Ascending aorta (tissue), 2 donors: ENCODE results near the gene PCDHA3. TPM values are rescaled to one million over a fixed set of nuclear protein-coding genes. Genes with fewer than 3 reads are reported as not detected.
"Not testable (repeated sequence)": the region's sequence is repeated elsewhere in the genome, so short reads cannot be mapped to it uniquely, and the experiment has no call there.

ENCODE experiments used
- DNase-seq, 2 donors: peaks; one replicate each; pipeline ENCODE4 v3.0.0-alpha.2; 2019; ENCODE audit warnings: low spot score in 2 of 2
- H3K27ac ChIP-seq, 2 donors: fragments of 200-600 bp; sonication (generic); one replicate each; pipeline ENCODE4 v1.5.1; 2016 to 2017; ENCODE audit warnings: mild to moderate bottlenecking in 1 of 2
- H3K27me3 ChIP-seq: fragments of 200-600 bp; sonication (generic); one replicate; pipeline ENCODE4 v1.5.1; 2017
- H3K36me3 ChIP-seq, 2 donors: fragments of 200-600 bp; sonication (generic); one replicate each; pipeline ENCODE4 v1.5.1; 2016
- H3K4me1 ChIP-seq, 2 donors: fragments of 200-600 bp; sonication (generic); one replicate each; pipeline ENCODE4 v1.5.1; 2016 to 2017; ENCODE audit warnings: mild to moderate bottlenecking in 1 of 2
- H3K4me3 ChIP-seq, 2 donors: fragments of 200-600 bp; sonication (generic); one replicate each; pipeline ENCODE4 v1.5.1; 2016 to 2017; ENCODE audit warnings: mild to moderate bottlenecking in 1 of 2
- H3K9me3 ChIP-seq, 2 donors: fragments of 200-600 bp; sonication (generic); one replicate each; pipeline ENCODE4 v1.5.1; 2016
- CTCF ChIP-seq, 3 experiments: fragments of 200-600 bp in 2 of 3; fragments of 450-650 bp in 1 of 3; sonication (generic) in 2 of 3; IDR thresholded peaks; one replicate each; pipeline ENCODE4 v1.5.1; 2016 to 2019; ENCODE audit warnings: antibody characterized with exemption in 3 of 3, mild to moderate bottlenecking in 1 of 3, moderate library complexity in 1 of 3
- intact Hi-C: fragments of 100-400 bp; cut with DNase I; formaldehyde crosslinking; loops from one replicate; pipeline ENCODE4 v1.15.1; 2023
- total RNA-seq: library from RNA; depleted of rRNA; stranded (reverse); fragments of >200 nt; gene quantifications from one replicate; pipeline ENCODE4 v1.1.0, GENCODE V29; 2016

PCDHA3 gene
- total RNA-seq, 1 donor from 2014 or later: not detected

DNA sequence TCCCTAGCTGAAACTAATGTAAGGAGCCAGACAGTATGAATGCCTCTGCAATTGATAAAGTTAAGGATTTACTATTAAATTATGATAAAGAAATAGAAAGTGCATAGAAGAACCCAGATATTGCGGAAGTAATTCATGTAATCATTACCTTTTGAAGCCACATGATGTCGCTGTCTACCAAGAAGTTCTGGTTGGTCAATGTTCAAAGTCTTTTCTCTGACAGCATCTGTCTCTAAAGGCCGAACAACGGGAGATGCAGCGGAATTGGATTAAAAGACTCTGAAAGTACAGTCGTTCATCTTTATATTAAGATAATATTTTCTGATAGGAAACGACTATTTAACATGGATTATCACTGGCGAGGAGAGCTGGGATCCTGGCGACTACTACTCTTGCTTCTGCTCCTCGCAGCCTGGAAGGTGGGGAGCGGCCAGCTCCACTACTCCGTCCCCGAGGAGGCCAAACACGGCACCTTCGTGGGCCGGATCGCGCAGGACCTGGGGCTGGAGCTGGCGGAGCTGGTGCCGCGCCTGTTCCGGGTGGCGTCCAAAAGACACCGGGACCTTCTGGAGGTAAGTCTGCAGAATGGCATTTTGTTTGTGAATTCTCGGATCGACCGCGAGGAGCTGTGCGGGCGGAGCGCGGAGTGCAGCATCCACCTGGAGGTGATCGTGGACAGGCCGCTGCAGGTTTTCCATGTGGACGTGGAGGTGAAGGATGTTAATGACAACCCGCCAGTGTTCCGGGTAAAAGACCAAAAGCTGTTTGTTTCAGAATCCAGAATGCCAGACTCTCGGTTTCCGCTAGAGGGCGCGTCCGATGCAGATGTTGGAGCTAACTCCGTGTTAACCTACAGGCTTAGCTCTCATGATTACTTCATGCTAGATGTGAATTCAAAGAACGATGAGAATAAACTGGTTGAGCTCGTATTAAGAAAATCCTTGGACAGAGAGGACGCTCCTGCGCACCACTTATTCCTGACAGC, 40.4 kb downstream of the PCDHA3 start, which contains the start of gene PCDHA8:
PCDHA8 (plus strand) TSS at position 210 of the 985 bp plus-strand sequence; CDS start at position 345, 135 bp downstream.
- Histone ChIP-seq H3K27me3 (no peaks in the 10 kb centered on the region), H3K36me3 (no peaks in the 10 kb centered on the region), H3K9me3 (peaks cover 8 to 63% of the 10 kb centered on the region in 2 donors), H3K27ac (no peak within 1 kb of the TSS), H3K4me1 (no peaks in the 10 kb centered on the region), H3K4me3 (no peak within 1 kb of the TSS)
- DNase-seq: no peak
- no peak for TF ChIP-seq CTCF (IDR thresholded peaks at IDR 0.05)
- intact Hi-C loops: no loop called here

DNA sequence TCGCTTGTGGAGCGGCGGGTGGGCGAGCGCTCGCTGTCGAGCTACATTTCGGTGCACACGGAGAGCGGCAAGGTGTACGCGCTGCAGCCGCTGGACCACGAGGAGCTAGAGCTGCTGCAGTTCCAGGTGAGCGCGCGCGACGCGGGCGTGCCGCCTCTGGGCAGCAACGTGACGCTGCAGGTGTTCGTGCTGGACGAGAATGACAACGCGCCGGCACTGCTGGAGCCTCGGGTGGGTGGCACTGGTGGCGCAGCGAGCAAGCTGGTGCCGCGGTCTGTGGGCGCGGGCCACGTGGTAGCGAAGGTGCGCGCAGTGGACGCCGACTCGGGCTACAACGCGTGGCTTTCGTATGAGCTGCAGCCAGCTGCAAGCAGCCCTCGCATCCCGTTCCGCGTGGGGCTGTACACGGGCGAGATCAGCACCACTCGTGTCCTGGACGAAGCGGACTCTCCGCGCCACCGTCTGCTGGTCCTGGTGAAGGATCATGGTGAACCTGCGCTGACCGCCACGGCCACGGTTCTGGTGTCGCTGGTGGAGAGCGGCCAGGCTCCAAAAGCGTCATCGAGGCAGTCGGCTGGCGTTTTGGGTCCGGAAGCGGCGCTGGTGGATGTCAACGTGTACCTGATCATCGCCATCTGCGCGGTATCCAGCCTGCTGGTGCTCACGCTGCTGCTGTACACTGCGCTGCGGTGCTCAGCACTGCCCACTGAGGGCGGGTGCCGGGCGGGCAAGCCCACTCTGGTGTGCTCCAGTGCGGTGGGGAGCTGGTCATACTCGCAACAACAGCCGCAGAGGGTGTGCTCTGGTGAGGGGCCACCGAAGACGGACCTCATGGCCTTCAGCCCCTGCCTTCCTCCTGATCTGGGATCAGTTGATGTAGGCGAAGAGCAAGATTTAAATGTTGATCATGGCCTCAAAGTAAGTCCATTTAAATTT, 42.2 kb downstream of the PCDHA3 start:
- no peak for TF ChIP-seq CTCF (IDR thresholded peaks at IDR 0.05)
- no peaks in the 10 kb centered on the region for H3K27me3 ChIP-seq
- no peaks in the 10 kb centered on the region for H3K36me3 ChIP-seq
- H3K4me1 ChIP-seq: no peaks in the 10 kb centered on the region
- H3K27ac ChIP-seq: no peak overlapping the region
- H3K4me3 ChIP-seq: no peak overlapping the region
- H3K9me3 ChIP-seq: peaks cover 8 to 65% of the 10 kb centered on the region in 2 donors
- DNase-seq: peak in 1 of 2 donors; percentile 58
- intact Hi-C loops: no loop called here

DNA sequence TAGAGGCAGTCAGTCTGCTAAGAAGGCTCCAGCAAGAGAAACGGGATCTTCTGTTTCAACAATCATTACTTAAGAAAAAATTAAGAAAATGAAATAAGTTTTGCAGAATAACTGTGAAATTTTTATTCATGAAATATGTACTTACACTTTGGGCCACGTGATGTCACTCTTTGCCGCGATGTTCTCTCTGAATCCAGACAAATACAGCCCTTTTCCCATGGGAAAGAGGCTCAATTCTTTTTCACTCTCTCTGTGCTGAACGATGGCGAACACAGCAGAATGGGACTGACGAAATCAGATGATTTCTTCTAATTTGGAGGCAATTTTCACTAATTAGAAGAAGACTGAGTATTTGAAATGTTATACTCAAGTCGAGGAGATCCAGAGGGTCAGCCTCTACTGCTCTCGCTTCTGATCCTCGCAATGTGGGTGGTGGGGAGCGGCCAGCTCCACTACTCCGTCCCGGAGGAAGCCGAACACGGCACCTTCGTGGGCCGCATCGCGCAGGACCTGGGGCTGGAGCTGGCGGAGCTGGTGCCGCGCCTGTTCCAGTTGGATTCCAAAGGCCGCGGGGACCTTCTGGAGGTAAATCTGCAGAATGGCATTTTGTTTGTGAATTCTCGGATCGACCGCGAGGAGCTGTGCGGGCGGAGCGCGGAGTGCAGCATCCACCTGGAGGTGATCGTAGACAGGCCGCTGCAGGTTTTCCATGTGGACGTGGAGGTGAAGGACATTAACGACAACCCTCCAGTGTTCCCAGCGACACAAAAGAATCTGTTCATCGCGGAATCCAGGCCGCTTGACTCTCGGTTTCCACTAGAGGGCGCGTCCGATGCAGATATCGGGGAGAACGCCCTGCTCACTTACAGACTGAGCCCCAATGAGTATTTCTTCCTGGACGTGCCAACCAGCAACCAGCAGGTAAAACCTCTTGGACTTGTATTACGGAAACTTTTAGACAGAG, 47.6 kb downstream of the PCDHA3 start, which contains the start of gene PCDHA9:
PCDHA9 (plus strand) TSS at position 244 of the 964 bp plus-strand sequence; CDS start at position 358, 114 bp downstream.
- H3K27me3 ChIP-seq, intact Hi-C loops, H3K27ac ChIP-seq, H3K4me3 ChIP-seq, H3K4me1 ChIP-seq, DNase-seq, H3K36me3 ChIP-seq: not testable (repeated sequence)
- H3K9me3 ChIP-seq: peaks cover 9 to 60% of the 10 kb centered on the region in 2 donors

- H3K36me3 ChIP-seq, H3K4me3 ChIP-seq, DNase-seq, H3K27ac ChIP-seq, H3K4me1 ChIP-seq, intact Hi-C loops, H3K27me3 ChIP-seq: not testable (repeated sequence)
- peaks cover 9 to 46% of the 10 kb centered on the region in 2 donors for H3K9me3 ChIP-seq
These were observed 49.2 kb downstream of the PCDHA3 start for GRCh38 chr5:140849831-140850634.

Other genes with a start within 250 kb of the PCDHA3 start
- 47.3 TPM for gene SRA1, start 243.6 kb upstream of the PCDHA3 start, total RNA-seq
- 47.3 TPM for gene APBB3, start 236.5 kb upstream of the PCDHA3 start, total RNA-seq
- 46.2 TPM for gene SLC35A4, start 236.2 kb upstream of the PCDHA3 start, total RNA-seq
- 122 TPM for gene CD14, start 167.9 kb upstream of the PCDHA3 start, total RNA-seq
- 87.7 TPM for gene TMCO6, start 161.6 kb upstream of the PCDHA3 start, total RNA-seq
- 122 TPM for gene NDUFA2, start 153.4 kb upstream of the PCDHA3 start, total RNA-seq
- gene IK, start 153.2 kb upstream of the PCDHA3 start, total RNA-seq: 130 TPM
- 10.1 TPM for gene WDR55, start 136.2 kb upstream of the PCDHA3 start, total RNA-seq
- 3.5 TPM for gene DND1, start 127.5 kb upstream of the PCDHA3 start, total RNA-seq
- gene HARS1, start 109.7 kb upstream of the PCDHA3 start, total RNA-seq: 68.6 TPM
- 10.7 TPM for gene HARS2, start 109.6 kb upstream of the PCDHA3 start, total RNA-seq
- gene ZMAT2, start 100.6 kb upstream of the PCDHA3 start, total RNA-seq: 15.5 TPM
- not detected for gene PCDHA1, start 14.9 kb upstream of the PCDHA3 start, total RNA-seq
- not detected for gene PCDHA2, start 6.2 kb upstream of the PCDHA3 start, total RNA-seq
- gene PCDHA4, start 6.0 kb downstream of the PCDHA3 start, total RNA-seq: not detected
- gene PCDHA5, start 20.6 kb downstream of the PCDHA3 start, total RNA-seq: not detected
- not detected for gene PCDHA6, start 26.9 kb downstream of the PCDHA3 start, total RNA-seq
- gene PCDHA7, start 33.2 kb downstream of the PCDHA3 start, total RNA-seq: not detected
- not detected for gene PCDHA8, start 40.1 kb downstream of the PCDHA3 start, total RNA-seq
- not detected for gene PCDHA9, start 47.3 kb downstream of the PCDHA3 start, total RNA-seq
- 2.0 TPM for gene PCDHA10, start 54.8 kb downstream of the PCDHA3 start, total RNA-seq
- not detected for gene PCDHA11, start 67.9 kb downstream of the PCDHA3 start, total RNA-seq
- not detected for gene PCDHA12, start 74.3 kb downstream of the PCDHA3 start, total RNA-seq
- 0.21 TPM for gene PCDHA13, start 81.1 kb downstream of the PCDHA3 start, total RNA-seq
- gene PCDHAC1, start 125.2 kb downstream of the PCDHA3 start, total RNA-seq: 0.32 TPM
- gene PCDHAC2, start 165.4 kb downstream of the PCDHA3 start, total RNA-seq: not detected